Ishikawa (cell line): ENCODE results near the gene CCDC106.

Experiments
- TEAD4 ChIP-seq: IDR thresholded peaks from 2 replicates; pipeline ENCODE4 v1.6.1; 2012
- YY1 ChIP-seq: IDR thresholded peaks from 2 replicates; pipeline ENCODE4 v1.6.1; 2012; ENCODE audit warnings: low read depth

DNA sequence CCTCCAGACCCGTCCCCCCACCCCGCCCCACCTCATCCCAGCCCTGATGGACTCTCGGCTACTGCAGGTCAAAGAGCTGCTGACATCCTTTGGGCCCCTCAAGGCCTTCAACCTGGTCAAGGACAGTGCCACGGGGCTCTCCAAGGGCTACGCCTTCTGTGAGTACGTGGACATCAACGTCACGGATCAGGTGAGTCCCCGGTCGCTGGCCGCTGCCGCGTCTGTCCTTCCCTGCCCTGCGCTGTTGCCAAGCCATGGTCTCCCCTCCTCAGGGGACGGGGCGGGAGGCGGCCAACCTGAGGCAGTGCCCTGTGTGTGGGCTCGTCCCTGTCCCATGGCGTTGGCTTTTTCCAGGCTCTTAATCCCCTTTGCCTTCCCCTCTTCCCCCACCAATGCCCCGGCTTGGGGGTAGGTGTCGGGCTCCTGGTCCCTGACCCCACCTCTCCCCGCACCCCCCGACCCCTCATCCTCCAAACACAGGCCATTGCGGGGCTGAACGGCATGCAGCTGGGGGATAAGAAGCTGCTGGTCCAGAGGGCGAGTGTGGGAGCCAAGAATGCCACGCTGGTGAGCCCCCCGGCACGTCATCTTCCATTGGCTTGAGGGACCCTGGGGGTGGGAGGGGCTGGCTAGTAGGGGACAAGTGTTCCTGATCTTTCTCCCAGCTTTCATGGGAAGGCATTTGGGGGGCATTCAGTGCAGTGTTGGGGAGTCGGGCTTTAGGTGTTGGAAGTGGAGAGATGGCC is 20.8 kb downstream of the CCDC106 start:
- TF ChIP-seq YY1 (no peak), TEAD4 (no peak)
